GM19328 (cell line): ENCODE results near the gene CATSPERE.
A peak's percentile ranks its signal among the peaks of the same experiment; 100 is the strongest.

Source experiments
- ATAC-seq: cut with Tn5 transposase; IDR thresholded peaks from one replicate; pipeline ENCODE4 v1.9.1; 2021; ENCODE audit warnings: mild to moderate bottlenecking, moderate library complexity; ENCODE audit not compliant: unreplicated experiment

Gene CATSPERE

GRCh38 chr1:244461245-244462071 is at the start of gene CATSPERE:
CATSPERE (plus strand) TSS chr1:244461273; CDS start chr1:244461430, 157 bp downstream.
- peak; percentile 100 for ATAC-seq

GRCh38 chr1:244412176-244412575 is 48.9 kb upstream of the CATSPERE start:
- ATAC-seq: no peak

- ATAC-seq: no peak
Observed at GRCh38 chr1:244413736-244414135, 47.3 kb upstream of the CATSPERE start.

GRCh38 chr1:244414543-244414942 is 46.5 kb upstream of the CATSPERE start:
- no peak for ATAC-seq

- ATAC-seq: no peak
Observed at GRCh38 chr1:244419024-244419423, 42.0 kb upstream of the CATSPERE start.

- no peak for ATAC-seq
Observed at GRCh38 chr1:244422174-244422573, 38.9 kb upstream of the CATSPERE start.

- ATAC-seq: no peak
Observed at GRCh38 chr1:244424649-244425334, 36.3 kb upstream of the CATSPERE start.

- no peak for ATAC-seq
Observed at GRCh38 chr1:244427647-244428046, 33.4 kb upstream of the CATSPERE start.

GRCh38 chr1:244429818-244430217 is 31.3 kb upstream of the CATSPERE start:
- ATAC-seq: no peak

GRCh38 chr1:244431166-244431565 is 29.9 kb upstream of the CATSPERE start:
- no peak for ATAC-seq

- ATAC-seq: no peak
Observed at GRCh38 chr1:244435562-244436205, 25.4 kb upstream of the CATSPERE start.

- no peak for ATAC-seq
Observed at GRCh38 chr1:244436336-244437085, 24.6 kb upstream of the CATSPERE start.

GRCh38 chr1:244437086-244437468 is 24.0 kb upstream of the CATSPERE start:
- no peak for ATAC-seq

GRCh38 chr1:244439391-244440032 is 21.6 kb upstream of the CATSPERE start:
- no peak for ATAC-seq

- no peak for ATAC-seq
Observed at GRCh38 chr1:244442850-244443249, 18.2 kb upstream of the CATSPERE start.

- no peak for ATAC-seq
Observed at GRCh38 chr1:244444854-244445253, 16.2 kb upstream of the CATSPERE start.

GRCh38 chr1:244445320-244446181 is 15.5 kb upstream of the CATSPERE start:
- no peak for ATAC-seq

- ATAC-seq: no peak
Observed at GRCh38 chr1:244447024-244447423, 14.0 kb upstream of the CATSPERE start.

- ATAC-seq: no peak
Observed at GRCh38 chr1:244447552-244447951, 13.5 kb upstream of the CATSPERE start.
